GM19324 (cell line): Measurements from ENCODE around the gene KTI12.

ENCODE experiments used
- ATAC-seq: cut with Tn5 transposase; IDR thresholded peaks from one replicate; pipeline ENCODE4 v1.9.1; 2021; ENCODE audit warnings: mild to moderate bottlenecking, moderate library complexity; ENCODE audit not compliant: unreplicated experiment, low FRiP score

KTI12 gene

GRCh38 chr1:51989582-51990477 is 43.8 kb downstream of the KTI12 start:
- no peak for ATAC-seq

- ATAC-seq, result no peak
Observed at GRCh38 chr1:51988254-51988653, 45.4 kb downstream of the KTI12 start.

GRCh38 chr1:51986718-51987117 is 46.9 kb downstream of the KTI12 start:
- ATAC-seq, result no peak

- no peak for ATAC-seq
Observed at GRCh38 chr1:51982161-51982560, 51.4 kb downstream of the KTI12 start.
